IPS DF 4.7 (cell line): ENCODE measurements around the gene DCUN1D3.
"Not testable (repeated sequence)": the region's sequence is repeated elsewhere in the genome, so short reads cannot be mapped to it uniquely, and the experiment has no call there.

Experiments used
- DNase-seq: peaks from one replicate; pipeline ENCODE4 v3.0.0-alpha.2; 2013; ENCODE audit warnings: low spot score; ENCODE audit errors: extremely low read depth

Gene DCUN1D3

DNA sequence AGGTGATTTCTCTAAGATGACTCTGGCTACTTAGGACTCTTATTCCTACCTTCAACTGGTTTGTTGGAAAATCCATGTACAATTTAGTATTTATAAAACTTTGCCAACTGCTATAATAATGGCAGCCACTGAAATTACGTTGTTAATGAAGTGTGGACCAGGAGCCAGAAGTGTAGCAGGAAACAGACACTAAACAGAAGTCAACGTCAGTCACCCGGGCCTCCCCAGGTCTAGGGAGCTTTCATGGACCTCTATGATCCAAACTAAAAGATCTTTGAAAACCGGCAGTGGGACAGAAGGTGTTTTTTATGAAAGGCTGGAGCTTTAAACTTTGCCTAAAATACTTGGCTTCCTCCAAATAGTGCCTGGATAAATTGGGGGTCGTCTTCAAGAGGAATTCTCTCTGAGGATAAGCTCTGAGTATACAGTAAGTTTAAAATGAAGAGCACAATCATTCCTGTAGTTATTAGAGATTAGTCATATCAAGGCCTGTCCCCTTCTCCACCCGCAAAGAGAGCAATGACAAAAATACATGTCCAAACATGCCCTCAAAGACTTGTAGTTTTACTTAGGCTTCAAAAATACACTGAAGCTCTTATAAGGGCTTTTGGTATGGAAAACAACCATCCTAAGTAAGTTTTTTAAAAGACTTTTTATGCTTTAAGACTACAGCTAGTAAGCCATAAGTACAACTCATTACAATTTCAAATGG lies 34.6 kb downstream of the DCUN1D3 start:
- DNase-seq, result no peak

DNA sequence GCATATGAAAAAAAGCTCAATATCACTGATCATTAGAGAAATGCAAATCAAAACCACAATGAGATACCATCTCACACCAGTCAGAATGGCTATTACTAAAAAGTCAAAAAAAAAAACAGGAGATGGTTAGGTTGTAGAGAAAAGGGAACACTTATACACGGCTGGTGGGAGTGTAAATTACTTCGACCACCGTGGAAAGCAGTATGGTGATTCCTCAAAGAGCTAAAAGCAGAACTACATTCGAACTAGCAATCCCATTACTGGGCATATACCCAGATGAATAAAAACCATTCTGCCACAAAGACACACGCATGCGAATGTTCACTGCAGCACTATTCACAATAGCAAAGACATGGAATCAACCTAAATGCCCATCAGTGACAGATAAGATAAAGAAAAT lies 35.8 kb downstream of the DCUN1D3 start:
- not testable (repeated sequence) for DNase-seq

DNA sequence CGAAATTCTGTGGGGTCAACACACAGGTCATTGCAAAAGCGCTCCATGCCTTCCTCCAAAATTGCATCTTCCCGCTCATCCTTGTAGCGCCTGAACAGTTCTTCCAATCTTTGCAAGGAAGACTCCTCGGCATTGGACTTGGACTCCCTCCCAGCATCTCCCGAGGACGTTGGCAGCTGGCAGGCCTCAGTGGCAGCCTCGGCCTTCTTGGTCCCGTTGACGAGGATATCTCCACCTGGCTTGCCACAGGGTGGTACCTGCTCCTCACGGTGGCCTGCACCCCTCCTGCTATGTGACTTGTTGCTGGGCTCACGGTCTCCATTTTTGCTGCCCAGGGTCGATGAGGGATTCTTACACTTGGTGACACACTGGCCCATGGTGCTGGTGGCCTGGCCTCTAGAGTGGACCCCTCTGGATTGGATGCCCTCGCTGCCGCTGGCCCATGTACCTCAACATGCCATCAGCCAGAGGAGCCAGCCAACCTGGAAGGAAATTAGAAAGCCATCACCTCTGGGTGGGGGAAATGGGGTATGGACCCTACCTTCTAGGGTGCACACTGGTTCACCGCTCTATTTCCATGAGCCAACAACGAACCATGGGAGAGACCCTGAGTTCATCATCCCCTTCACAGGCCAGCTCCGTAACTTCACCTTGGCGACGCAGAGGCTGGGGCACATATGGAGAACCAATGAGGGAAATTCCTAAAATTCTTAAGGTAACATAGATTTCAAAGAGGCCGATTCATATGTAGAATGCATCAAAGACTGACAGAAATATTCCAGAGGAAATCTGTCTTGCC lies 37.8 kb downstream of the DCUN1D3 start:
- DNase-seq, result no peak

DNA sequence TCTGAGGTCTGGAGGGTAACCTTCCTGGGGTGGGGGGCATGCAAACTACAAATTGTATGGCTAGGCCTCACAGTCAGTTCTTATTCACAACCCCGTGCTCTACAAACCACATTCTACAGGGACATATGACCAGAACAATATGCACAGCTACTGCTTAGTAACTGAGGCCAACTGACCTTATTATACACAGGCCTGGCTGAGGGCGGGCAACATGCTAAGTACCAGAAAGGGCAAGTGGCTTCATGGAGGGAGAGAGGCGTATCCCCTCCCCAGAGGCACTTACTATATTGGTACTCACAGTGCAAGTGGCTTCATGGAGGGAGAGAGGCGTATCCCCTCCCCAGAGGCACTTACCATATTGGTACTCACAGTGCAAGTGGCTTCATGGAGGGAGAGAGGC lies 39.2 kb downstream of the DCUN1D3 start:
- not testable (repeated sequence) for DNase-seq

DNA sequence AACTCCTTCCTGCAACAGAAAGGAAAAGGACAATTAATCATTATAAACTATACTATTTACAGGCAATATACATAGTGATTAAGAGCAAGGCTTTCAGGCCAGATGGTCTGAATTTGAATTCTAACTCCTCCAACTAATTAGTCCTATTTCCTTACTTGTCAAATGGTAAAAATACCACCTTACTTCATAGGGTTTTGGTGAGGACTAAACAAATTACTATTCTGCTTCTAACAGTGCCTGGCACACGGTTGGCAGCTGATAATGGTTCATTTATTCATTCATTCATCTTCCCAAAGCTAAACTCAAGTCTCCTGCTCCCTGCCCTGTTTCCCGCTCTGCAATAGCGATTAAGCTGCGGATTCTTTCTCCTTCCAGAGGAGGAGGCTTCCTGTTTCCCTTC lies 39.8 kb downstream of the DCUN1D3 start:
- no peak for DNase-seq

DNA sequence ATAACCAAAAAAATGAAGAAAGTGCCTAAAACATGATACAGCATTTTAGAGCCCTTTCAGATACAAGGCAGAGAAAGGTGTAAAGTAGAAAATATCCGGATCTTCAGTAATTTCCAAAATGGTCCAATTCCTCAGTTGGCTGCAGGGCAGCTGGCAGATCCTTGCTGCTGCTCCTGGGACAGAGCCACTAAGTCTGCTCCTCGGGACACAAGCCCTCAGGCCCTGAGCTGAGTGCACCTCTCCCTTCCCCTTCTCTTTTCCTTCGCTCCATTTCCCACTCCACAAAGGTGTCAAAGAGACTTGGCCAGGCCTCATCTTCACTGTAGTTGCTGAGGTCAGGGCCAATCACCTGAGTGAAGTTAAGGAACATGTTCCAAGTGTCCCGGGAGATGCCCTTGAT lies 40.5 kb downstream of the DCUN1D3 start:
- DNase-seq, result no peak

DNA sequence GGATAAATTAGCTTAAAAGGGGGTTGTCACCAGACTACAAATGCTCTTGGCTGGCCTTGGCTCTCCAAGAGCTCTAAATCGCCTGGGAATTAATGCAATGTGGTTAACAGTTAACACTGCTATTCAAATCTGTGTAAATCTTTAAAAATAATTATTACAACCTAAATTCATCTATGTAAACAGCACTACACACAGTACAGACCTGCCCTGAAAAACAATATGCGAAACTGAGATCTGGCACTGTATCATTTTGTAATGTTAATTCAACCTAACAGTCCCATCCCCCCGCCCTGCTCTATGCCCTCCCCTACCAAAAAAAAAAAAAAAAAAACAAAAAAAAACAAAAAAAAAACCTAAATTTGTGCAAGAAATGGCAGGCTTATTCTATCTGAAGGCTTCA lies 40.9 kb downstream of the DCUN1D3 start:
- DNase-seq, result no peak

DNA sequence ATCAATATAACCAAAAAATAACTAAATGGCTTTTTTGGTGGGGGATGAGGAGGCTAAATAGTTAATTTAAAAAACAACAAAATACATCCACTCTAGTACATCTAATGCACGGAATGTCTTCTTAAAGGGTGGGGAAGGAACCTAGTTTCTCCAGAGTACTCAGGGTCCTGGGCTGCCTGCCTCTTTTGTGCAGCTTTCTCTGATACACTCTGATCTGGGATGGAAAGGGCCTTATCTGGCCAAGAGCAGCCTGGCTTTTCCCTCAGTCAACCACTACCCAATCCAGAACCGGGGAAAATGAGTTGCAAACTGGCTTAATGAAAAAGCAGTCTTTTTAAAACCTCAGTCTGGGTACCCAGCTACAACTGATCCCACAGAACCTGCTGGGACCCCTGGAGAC lies 42.9 kb downstream of the DCUN1D3 start:
- no peak for DNase-seq

DNA sequence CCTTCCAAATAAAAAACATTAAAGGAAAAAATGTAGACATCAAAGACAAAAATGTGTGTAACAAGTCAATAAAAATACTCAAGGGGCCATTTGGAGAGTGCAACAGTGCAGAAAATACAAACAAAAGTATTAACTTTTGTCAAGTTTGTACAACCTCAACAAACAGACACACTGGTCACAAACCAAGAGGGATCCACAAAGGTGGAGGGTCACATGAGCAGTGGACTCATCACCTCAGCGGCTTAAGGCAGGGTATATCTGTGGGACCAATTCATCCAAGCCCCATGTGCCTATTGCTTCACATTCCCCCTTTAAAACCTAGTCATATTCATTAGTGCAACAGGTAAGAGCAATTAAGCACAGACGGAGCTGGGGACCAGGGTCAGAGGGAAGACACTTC lies 45.2 kb downstream of the DCUN1D3 start:
- no peak for DNase-seq

DNA sequence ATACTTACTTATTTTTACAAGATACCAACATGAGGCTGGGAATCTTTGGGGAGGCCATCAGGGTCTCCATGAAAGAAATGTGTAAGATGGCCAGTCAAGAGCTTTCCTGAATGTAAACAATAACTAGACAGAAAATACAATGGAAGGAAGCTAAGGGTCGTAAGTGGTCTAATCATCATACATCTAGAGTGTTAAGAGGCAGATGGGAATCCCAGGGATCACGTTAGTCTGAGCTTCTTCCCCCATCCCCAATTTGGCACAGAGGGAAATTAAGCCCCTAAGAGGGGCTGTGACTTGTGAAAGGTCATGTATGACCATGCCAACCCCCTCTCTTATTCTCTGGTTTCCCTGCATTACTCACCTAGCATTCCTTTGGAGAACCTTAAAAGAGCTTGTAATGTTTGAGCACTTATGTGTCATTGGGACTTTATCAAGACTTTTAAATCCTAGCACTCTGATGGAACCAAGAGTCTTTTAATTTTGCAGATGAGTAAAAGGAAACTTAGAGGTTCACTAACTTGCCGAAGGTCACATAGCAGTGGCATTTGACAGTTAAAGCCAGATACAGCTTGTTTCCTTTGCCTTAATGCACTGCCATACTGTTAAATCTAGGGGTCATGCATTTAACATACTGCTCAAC lies 46.1 kb downstream of the DCUN1D3 start:
- no peak for DNase-seq

DNA sequence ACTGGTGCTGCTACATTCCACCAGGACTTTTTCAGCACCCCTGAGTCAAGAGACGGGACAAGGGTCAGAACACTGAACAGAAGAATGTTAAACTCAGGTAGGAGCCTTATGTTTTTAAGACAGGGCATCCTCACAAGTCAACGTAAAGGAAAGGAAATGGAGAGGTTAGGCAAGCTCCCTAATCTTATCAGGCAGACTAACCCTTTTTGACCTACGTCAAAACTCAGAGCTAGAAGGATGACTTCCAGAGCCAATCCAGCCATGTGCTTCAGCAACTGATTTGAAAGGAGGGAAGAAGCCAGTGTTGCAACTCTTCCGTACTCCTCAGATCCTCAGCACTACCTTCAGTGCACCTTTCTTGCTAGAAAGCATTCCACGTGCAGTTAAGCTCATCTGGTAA lies 47.0 kb downstream of the DCUN1D3 start:
- no peak for DNase-seq

DNA sequence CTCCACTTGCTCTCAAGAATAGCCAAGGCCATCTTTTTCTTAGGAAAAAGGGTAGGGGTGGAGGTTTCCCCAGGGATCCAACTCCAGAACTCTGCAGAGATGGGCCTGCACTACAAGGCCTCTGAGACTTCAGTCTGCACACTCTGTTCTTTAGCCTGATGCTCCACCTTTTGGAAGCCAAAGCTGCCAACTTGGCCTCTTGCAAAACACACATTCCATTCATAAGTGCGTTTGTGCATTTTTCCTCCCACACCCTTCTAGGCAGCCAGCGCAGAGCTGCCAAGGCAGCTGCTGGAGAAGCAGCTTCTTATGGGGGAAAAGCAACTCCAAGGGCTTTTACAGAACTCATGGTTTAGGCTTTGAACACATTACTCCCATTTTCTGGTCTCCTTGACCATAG lies 48.6 kb downstream of the DCUN1D3 start:
- no peak for DNase-seq

DNA sequence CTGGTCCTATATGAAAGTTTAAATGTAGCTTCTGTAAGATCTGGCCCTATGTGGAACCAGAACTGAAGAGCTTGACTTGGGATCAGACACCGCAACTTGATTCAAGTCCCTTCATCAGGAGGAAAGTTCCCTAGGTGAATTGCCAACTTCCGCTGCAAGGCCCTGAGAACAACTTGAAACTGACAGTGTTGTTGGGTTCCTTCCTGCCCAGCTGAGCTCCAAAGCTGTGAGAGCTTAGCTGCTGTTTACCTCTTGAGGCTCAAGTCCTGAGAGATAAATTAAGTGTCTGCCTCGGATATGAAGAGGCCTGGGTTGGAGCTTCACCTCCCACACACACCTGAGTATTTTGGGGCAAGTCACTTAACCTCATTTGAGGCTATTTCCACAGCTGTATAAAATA lies 49.2 kb downstream of the DCUN1D3 start:
- DNase-seq, result no peak

DNA sequence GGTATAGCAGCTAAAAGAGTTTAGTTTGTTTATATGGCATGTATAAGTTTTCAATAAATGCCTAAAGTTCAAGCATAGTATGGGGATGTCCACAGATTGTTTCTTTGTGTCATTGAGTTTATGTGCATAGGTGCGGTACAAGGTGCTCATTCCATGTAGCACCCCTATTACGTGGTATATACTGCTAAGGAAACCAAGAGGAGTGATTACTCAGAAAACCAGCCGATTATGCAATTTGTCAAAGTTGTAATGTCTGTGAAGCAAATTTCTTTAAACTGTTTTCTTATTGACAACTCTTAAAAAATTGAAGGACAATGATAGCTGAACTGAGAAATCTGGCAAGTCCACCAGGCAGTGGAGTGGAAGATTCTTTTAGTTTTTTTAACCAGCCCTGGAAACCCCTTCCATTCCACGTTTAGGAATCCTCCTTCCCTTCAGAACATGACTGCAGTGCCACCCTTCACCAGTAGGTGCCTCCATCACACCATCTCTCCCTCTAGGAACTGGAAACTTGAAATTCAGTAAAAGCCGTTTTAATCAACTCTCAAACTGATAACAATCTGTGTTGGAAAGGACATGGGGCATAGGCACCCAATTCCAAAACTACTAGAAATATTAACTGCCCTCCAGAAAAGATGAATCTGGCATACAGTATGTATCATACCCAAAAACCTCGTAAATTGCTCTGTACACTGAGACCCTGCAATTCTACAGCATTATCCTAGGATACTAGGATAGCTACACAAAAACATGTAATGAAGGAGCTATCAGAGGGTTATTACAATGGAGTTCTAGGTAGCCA lies 50.4 kb downstream of the DCUN1D3 start:
- DNase-seq, result no peak

DNA sequence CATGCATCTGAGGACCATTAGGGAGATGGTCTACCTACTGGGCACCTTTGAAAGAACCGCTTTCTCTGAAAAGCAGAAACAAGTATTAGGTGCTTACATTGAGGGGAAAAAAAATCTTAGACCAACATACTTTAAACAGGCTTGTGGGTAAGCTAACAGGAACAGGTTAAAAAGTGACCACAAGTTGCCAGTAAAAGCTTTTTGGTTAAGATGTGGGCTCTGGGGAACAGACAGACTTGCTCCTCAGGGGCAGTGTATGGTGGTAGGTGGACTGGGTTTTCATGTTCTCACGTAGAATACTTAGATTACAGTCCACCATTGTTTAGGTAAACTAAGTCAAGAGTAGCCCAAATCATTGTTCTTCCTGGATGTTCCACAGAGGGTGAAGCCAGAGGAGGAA lies 52.6 kb downstream of the DCUN1D3 start:
- DNase-seq, result no peak

DNA sequence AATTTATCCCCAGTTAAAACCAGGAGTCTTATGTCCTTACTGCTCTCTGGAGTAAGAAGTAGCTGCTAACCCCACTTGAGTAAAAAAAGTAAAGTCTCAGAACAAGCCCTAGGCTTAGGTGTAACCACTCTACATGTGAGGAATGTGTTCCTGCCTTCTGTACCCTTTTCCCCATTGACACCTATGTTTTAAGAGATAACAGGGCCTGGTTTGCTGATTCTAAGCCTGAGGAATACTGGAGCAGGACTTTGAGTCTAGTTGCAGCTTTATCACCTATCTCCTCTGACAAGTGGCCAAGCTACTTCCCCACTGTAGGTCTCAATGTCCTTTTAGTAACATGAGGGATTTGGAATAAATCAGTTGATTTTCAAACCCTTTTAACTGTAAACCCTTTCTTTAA lies 53.6 kb downstream of the DCUN1D3 start:
- no peak for DNase-seq

DNA sequence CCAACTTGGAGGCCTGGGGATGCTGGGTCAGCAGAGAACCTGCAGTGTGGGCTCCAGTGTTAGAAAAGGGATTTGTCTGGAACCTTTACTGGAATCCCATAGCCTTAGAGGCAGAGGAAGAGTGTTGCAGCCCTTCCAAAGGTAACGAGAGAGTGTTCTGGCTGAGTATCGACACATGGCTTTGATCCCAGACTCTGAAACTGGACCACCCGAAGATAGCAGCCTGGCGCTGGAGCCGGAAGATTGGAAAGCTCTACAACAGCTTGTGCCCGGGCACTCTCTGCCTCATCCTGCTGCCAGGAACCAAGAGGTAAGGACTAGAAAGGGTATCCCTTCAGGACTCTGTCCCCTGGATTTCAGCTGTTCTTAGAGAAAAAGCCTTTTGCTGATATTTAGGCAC lies 54.1 kb downstream of the DCUN1D3 start:
- DNase-seq, result no peak

DNA sequence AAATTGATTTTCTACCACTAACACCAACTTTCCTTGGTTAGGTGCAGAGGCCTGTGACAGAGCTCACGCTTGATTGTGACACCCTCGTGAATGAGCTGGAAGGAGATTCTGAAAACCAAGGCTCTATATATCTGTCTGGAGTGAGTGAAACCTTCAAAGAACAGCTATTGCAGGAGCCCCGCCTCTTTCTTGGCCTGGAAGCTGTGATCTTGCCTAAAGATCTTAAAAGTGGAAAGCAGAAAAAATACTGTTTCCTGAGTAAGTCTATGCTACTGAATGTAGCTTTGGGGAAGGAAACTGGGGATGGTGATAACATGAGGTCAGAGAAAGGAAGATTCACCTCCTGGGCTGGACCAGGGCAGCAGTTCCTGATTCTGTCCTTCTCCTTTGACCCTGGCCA lies 55.6 kb downstream of the DCUN1D3 start:
- DNase-seq, result no peak

DNA sequence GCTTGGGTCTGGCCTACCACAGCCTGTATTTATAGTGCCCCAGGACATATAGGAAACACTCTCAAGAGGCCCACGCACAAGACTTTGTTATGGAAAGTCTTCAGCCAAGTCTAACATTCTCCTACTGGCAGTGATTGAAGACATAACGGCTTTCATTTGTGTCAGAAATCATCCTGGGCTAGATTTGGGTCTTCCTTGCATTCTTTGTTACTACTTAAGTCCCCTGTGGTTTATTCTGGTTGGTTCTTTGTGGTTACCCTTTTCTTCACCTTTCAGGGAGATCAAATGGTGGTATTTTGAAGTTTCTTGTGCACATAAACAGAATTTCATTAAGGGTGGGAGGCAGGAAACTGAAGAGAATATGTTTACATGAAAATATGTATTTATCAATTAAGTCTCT lies 56.1 kb downstream of the DCUN1D3 start:
- no peak for DNase-seq

DNA sequence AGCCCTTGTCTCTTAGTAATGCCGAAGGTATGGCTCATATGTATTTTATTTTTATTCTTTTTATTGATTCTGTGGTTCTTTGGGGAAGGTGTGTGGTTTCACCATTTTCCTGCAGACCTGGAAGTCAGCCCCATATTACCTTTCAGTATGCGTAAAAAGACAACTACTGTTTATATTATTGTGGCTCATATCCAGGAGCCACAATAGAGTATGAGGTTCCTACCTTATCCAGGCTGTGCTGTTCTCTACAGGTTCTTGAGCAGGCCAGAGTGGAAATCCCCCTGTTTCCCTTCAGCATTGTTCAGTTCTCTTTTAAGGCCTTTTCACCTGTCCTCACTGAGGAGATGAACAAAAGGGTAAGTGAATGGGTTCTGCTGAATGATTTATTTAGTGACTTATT lies 60.7 kb downstream of the DCUN1D3 start:
- no peak for DNase-seq

DNA sequence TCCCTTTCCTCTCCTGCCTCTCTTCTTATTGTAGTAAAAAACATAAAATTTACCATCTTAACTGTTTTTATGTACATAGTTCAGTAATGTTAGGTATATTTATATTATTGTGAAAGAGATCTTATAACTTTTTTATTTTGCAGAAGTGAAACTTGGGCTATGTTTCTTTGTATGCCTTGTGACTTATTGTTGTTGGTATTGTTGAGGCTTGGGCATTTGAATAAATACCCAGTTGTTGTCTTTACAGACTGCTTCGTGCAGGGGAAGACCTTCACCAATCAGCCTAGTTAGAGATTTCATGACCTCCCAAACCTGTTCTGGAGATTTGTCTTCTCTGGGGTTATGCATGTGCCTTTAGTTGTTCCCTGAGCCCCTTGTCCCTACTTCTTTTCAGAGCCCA lies 61.9 kb downstream of the DCUN1D3 start:
- no peak for DNase-seq

DNA sequence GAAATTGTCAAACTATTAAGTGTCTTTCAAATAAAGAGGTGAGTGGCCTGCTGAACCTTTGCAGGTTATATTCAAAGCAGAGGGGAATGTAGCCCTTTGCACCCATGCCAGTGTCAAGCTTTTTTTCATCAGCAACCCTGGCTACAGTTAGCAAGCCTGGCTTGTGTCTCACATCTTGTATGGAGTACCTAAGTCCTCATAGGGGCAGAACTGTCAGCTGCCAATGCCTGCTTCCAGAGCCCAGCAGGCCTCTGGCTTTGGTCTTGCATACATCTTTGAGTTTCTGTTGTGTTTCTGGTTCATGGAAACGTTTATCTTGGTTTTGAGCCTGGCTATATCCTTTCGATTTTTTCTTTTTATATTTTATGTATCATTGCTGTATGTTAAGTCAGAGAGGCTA lies 67.1 kb downstream of the DCUN1D3 start:
- DNase-seq, result no peak
